ENCODE measurements around the gene SIM1. TPM values are rescaled to one million over a fixed set of nuclear protein-coding genes. Genes with fewer than 3 reads are reported as not detected.
"Not testable (repeated sequence)": the region's sequence is repeated elsewhere in the genome, so short reads cannot be mapped to it uniquely, and the experiment has no call there.

The SIM1 gene
- total RNA-seq, 1 donor from 2014 or later, result not detected

- no peak for DNase-seq (ENCODE audit: low spot score)
- peak; percentile 53 for ATAC-seq
Observed at GRCh38 chr6:100370265-100370664, 94.5 kb downstream of the SIM1 start.

DNA sequence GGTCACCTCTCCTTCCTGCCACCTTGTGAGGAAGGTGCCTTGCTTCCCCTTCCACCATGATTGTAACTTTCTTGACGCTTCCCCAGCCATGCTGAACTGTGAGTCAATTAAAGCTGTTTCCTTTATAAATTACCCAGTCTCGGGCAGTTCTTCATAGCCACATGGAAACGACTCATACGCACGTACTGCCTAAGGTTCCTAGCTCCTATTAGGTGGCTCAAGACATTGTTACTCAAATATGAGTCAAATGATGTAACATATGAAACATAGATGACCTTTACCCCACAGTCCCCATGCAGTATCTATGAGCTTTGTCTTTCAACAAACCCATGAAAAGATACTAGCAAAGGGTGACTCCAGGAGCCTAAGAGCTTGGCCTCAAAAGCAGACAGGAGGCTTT lies 98.3 kb downstream of the SIM1 start:
- ATAC-seq (no peak), DNase-seq (ENCODE audit: low spot score) (no peak)

GRCh38 chr6:100363651-100364050 lies 101.1 kb downstream of the SIM1 start:
- no peak for DNase-seq (ENCODE audit: low spot score)
- ATAC-seq, result no peak

- DNase-seq (ENCODE audit: low spot score); ATAC-seq: not testable (repeated sequence)
Observed at GRCh38 chr6:100354736-100355641, 109.7 kb downstream of the SIM1 start.

GRCh38 chr6:100353276-100354015 lies 111.3 kb downstream of the SIM1 start:
- DNase-seq (ENCODE audit: low spot score), result no peak
- no peak for ATAC-seq

GRCh38 chr6:100350139-100350538 lies 114.6 kb downstream of the SIM1 start:
- ATAC-seq (no peak), DNase-seq (ENCODE audit: low spot score) (no peak)

GRCh38 chr6:100349366-100349765 lies 115.4 kb downstream of the SIM1 start:
- DNase-seq (ENCODE audit: low spot score) (no peak), ATAC-seq (no peak)

DNA sequence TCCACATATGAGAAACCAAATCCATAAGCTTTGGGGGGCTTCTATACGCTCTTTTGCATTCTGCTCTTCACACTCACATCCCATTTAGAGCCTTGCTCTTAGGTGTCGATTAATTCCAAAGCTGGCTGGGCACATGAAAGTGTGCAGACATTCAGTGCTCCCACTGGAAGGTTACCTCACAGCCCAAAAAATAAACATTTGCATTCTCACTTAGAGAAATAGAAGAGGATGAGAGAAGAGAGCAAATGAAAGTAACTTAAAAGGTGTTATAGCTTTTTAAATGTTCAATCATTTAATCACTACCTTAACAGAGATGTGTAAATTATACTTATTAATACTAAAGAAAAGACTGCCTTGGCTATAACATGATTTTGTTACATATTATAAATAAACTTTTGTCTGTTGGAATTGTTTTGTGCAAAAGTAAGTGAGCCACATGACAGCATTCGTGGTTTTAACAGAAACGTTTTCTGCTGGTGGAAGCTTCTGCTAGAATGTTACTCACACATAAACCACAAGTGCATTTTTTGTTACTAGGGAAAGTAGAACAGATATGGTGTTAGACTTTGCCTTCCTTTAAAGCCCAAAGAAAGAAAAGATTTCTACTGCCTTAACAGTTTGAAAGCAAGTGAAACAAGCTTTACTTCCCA lies 116.7 kb downstream of the SIM1 start:
- no peak for DNase-seq (ENCODE audit: low spot score)
- no peak for ATAC-seq

DNA sequence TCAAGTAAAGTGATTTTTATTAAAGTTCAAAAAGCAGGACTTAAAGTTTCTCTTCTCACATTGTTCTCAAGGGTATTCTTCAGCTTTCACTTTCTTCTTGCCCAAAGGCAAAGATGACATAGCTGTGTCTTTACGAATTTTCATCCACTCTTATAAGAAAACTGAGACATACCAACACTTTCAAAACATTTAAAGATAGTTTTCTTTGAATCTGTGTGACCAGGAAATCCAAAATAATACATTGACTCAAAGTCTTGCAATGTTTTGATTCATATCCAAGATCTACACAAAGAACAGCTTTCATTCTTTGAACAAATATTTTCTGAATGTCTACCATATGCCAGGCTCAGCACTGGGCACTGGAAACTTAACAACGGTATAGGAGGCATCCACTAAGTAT lies 117.9 kb downstream of the SIM1 start:
- no peak for DNase-seq (ENCODE audit: low spot score)
- ATAC-seq, result no peak

DNA sequence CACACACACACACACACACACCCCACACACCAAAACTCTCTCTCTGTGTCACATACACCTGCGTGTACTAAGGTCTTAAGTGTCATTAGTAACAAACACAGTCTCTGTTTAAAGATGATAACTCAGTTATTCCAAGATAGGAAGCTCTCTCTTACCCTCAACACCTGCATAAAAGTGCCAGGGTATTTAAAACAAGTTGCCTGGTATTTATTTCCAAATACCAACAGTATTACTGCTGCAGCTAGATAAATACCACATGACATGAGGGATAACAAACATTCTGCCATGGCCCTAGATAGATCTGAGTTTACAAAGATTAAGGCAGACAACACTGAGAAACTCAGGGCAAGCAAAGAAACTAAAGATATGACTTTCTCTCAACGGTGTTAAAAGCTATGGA lies 118.5 kb downstream of the SIM1 start:
- DNase-seq (ENCODE audit: low spot score) (no peak), ATAC-seq (no peak)

- no peak for DNase-seq (ENCODE audit: low spot score)
- no peak for ATAC-seq
Observed at GRCh38 chr6:100344761-100345160, 120.0 kb downstream of the SIM1 start.

DNA sequence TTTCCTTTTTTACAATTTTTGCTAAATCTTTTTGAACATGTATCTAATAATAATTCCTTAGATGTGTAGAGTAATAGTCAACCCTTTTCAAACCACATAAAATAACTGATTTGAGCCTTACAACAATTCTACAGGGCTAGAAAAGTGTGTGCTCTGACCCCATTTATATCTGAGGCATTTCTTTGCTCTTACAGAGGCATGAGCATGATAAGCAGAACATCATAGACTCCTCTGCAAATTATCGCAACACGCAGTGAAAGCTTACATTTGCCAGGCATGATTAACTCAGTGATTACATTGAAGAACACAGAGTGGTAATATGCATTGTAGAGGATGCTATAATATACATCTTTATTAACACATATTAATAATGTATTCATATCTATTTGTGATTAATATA lies 120.4 kb downstream of the SIM1 start:
- no peak for DNase-seq (ENCODE audit: low spot score)

GRCh38 chr6:100343316-100344077 lies 121.2 kb downstream of the SIM1 start:
- ATAC-seq (no peak), DNase-seq (ENCODE audit: low spot score) (no peak)

More for the DNA sequence above, 120.4 kb downstream of the SIM1 start:
- no peak for ATAC-seq

DNA sequence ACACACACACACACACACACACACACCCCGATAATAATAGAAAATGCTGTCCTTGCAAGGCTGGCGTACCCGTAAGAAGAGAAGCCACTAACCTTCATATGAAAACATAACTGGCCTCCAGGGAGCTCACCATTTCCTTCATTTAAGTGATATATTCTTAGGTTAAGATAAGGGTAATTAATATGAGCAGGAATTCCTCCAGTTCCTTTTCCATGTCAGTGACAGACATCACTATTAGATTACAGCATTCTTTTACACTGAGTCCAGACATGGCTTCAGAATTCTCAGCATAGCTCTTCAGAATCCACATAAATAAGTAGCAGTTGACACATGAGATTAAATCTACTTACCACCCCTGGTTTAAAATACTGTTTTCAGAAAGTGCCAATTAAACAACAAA lies 121.9 kb downstream of the SIM1 start:
- DNase-seq (ENCODE audit: low spot score) (no peak), ATAC-seq (no peak)

DNA sequence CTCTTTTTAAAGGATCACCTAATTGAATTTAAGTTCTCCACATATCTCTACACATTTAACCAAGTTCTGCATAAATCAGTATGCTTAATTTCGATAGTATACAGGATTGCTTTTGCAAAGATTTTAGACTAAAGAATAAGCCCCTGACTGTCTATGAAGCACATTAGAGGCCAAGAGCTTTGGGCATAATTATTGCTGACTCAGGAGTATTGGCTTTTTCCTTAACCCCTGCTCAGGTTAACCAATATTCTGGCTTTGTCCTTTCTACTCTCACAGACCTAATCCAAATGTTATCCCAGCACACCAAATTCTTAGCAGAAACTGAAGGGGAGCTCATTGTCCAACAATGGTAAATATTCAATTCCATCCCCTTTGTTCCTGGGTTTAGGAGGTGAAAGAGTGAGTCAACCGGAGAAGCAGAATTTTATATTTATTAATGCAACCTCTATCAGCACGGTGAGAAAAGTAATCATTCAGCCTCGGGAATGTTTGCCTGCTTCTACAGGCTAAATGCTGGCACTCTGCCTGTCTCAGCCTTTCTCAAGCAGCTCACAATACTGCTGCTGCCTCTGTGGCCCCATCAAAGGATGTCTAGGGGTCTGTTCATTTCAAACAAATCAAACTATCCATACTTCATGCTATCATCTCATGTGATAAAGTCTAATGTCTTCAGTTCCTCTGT lies 125.0 kb downstream of the SIM1 start:
- no peak for ATAC-seq
- DNase-seq (ENCODE audit: low spot score), result no peak

GRCh38 chr6:100338090-100338489 lies 126.6 kb downstream of the SIM1 start:
- no peak for ATAC-seq

DNA sequence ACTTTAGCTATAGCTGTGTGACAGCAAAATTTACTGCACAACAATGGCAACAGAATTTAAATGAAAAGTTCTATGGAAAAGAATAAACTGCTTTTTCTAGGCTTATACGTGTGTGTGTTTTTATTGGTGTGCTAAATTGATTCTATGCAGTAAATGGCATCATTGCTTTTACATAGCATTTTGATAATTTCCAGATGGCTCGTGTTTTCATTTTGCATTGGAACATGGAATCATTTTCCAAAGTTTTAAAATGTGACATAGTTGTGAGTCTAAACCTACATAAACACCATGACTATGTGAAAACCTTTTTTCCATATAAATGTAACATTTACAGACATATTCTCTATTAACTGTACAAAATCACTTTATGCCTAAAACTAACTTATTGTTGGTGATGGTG lies 127.8 kb downstream of the SIM1 start:
- ATAC-seq, result no peak
- no peak for DNase-seq (ENCODE audit: low spot score)

More at GRCh38 chr6:100338090-100338489, 126.6 kb downstream of the SIM1 start:
- no peak for DNase-seq (ENCODE audit: low spot score)

DNA sequence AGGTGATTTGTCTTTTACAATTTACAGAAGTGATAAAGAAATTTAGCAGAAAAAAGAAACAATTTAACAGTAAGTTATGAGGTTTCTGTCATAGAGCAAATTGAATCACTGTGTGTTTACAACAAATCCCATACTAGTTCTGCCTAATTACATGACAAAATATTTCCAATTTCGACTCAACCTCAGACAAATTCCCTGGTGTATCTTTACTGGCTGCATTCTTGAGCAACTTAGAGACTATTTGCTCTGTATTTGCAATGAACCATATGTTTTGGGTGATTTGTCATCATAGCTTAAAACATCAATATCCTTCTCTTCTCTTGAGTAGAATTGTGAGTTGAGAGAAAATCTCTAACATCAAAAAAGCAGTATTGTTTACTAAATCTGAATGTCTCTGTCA lies 128.7 kb downstream of the SIM1 start:
- DNase-seq (ENCODE audit: low spot score), result no peak
- no peak for ATAC-seq
